CD4-positive, alpha-beta T cell treated with Interleukin-6 at 100 ng/mL for 8 hours (primary cell): ENCODE results near the gene RPLP1.

Experiments used
- DNase-seq: peaks from one replicate; pipeline ENCODE4 v3.0.0-alpha.2; 2020; ENCODE audit warnings: mixed read lengths, low spot score

RPLP1 gene

DNA sequence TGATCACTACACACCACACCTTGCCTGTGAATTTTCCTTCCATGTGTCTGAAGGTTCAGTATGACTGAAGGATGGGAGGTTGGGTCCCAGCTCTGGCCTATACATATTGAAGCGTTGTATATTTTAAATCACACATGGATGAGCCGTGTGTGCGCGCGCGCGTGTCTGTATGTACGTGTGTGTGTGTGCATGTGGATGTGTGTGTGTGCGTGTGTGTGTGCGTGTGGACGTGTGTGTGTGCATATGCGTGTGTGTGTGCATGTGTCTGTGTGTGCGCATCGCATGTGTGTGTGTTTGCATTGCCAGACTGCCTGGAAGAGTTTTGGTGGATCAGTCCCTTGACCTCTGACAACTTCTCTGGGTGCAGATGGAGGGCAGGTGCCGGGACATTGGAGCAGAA is 45.7 kb downstream of the RPLP1 start:
- no peak for DNase-seq

DNA sequence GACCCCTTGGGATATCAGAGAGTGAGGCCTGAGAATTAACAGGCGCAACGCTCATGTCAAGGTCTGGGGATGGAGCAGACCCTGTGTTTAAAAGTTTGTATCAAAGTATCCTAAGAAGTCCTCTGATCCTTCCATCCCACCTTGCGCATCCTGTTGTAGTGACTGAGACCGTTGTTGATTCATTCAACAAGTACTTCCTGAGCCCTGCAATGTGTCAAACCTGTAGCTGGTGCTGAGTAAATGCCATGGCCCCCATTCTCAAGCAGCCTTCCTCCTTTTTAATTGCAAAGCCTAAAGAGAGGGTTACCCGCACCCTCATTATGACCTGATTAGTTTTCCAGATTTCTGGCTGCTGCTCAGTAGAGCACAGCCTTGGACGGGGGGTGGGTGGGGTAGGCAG is 46.4 kb downstream of the RPLP1 start:
- no peak for DNase-seq

- no peak for DNase-seq
Measured at GRCh38 chr15:69499521-69500211, 47.0 kb downstream of the RPLP1 start.

GRCh38 chr15:69500339-69500738 is 47.7 kb downstream of the RPLP1 start:
- no peak for DNase-seq

- no peak for DNase-seq
Measured at GRCh38 chr15:69501456-69501855, 48.8 kb downstream of the RPLP1 start.

DNA sequence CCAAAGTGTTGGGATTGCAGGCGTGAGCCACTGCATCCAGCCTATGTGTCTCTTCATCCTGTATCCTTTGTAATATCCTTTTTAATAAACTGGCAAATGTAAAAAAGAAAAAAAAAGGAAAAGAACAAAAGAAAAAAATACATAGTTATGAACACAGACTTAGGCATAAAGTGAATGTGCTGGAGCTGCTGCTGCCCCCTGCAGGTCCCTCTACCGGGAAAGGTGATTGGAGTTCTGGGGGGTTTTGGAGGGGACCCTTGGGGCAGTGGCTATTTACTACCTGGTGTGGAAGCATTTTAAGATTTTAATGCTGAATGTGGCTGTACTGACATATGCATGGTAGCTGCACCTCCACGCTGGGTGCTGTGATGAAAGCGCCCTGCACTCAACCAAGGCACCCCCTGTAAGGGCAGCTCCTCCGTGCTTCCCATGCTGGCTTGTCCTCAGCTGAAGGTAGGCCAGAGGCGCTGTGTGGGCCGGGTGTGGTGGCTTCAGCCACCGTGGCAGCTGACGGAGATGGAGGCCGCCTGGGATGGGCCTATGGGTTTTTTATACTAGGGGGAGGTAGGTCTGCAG is 49.9 kb downstream of the RPLP1 start:
- no peak for DNase-seq

- no peak for DNase-seq
Measured at GRCh38 chr15:69504352-69505040, 51.9 kb downstream of the RPLP1 start.
